ENCODE data around the gene NPAS3.

The NPAS3 gene

DNA sequence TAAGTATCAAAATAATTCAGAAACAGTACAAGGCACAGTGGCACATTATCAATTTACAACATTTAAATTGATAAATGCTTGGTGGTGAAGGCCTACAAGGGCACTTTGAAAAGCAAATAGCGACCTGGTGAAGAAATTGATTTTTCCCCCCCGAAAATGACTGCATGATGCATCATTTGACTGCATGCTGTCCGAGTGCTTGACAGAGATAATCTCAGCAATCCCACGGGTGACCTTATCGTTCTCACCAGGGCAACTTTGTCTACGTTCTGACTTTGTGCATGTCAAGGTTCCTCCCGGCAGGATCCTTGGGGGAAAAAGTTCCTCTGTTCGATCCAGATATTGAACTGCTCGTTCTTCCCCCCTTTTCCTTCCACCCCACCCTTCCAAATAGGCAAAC lies 627.4 kb downstream of the NPAS3 start:
- DNase-seq = no peak

DNA sequence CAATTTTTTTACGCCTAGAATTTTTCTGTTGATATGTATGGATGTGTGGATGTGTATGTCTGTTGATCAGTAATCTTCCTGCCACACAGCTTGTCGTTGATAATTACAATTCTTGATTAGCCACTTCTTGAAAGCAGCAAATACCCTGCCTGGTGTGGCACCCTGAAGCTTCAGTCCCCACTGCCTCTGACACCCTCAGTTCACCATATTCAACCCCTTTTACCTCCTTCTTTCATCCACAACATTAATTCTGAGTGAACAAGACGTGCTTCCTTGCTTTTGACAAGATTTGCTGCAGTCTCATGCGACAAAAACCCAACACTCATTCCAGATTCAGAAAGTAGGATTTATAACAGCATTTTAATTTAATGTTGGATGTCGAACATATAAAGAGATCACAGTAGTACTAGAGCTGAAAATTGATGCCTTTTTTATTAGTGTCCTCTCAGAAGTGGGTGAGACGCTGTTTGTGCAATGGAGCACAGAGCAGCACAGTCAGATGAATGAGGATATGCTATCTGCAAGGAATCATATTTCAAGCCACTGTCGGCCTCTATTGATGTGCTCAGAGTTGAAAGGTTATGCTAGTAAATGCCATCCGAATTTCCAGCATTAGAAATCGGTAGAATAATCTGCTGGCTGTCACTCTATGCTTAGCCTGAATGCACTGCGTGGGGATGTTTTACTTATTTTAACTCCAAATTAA lies 628.5 kb downstream of the NPAS3 start:
- DNase-seq = no peak

DNA sequence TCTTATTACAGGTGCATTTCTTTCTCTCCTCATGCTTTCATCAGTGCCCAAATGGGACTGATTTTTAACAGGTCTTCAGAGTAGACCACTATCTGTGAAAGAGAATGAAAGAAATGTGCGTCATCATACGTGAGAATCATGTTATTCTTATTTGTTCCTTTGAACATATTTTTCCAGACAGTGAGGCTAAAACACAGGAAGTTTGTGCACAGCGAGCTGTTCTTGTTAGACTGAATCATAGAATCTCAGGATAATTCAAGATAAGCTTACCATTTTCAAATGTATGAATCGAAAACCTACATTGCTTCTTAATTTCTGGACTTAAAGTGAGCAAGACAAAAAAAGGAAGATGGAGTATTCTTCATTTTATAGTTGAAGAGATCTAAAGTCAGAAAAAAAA lies 629.1 kb downstream of the NPAS3 start:
- DNase-seq = no peak

DNA sequence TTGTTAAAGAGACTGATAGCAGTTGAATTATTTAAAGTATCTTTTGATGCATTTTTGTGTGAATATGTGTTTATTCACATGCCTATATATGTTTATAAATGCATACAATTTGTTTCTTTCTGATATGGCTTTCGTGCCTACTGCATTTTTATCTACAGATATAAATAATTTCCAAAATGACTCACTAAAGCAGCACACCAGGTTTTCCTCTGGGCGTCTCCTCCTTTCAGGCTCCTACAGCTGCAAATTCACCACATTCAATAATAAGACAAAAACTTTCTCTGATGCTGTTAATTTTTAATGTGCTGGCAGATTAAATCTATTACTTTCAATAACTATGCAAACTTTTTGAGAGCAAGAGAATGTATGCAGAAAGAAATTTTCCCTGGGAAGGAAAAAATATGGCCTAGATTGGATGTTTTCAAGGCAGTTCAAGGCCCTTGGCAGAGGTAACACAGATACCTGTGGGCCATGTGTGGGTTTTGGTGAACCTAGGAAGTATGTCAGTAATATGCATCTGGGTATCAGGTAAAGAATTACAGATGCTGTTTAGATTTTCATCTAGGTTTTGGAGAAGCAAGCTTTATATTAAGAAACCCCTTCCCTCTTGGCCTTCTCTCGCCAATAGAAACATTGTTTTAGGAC lies 630.4 kb downstream of the NPAS3 start:
- DNase-seq = no peak

DNA sequence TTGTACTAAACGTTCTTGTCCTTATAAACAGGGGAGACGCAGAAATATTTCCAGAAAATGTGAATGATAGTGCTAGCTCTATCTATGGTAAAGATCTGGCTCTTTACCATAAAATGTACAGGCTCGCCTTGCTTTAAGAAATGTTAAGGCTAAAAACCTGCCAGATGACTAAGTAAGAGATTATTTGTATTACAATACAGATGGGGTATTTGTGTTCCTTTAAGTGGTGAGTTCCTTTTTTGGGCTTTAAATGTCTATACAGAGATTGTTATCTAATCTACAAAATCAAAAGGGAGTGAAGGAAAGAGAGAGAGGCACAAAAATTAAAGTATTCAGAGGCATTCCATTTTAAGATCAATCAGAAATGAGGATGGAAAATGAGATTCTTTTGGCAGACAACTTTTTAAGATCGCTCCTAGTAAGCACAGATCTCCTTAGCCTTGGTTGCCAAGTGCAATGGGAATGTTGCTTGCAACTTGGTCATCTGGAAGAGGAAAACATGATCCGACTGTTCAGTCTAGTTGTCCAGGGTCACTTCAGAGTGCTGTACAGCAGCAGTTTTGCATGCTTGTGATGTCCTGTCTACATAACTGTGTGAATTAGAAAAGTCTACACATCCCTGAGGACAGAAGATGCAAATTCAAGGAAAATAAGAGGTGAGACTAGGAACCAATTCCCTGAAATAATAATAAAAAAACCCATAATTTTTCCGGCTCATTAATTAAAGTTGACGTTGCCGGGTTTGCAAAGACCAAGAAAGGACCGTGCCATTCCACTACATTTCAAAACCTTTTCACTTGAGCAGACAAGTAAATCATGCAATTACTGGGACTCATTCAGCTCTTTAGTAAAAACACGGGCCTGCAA lies 631.4 kb downstream of the NPAS3 start:
- DNase-seq = no peak

DNA sequence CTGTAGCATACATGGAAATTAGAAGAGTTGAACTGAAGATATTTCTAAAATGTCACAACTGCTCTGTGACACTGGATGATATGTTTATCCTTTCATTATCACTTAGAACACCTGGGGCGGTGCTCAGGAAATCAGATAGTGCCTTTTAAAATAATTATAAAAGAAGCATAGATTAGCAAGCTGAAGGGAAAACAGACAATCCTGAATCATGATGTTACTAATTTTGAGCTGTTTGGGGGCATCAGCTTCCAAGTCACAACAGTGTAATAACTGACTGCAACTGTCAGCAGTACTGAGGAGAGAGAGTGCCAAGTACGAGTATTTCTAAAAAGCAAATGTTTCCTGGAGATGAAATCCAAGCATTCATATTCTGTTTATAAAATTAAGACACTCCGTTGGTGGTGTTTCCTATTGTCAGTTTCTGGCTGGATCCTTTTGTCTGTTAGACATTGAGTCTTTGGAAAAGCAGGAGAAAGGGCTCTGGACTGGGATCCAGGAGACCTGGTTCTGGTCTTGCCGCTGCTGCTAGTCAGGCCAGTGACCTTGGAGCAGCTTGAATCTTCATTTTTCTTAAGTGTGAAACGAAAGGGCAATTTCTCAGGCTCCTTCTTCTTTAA lies 632.1 kb downstream of the NPAS3 start:
- DNase-seq = no peak

DNA sequence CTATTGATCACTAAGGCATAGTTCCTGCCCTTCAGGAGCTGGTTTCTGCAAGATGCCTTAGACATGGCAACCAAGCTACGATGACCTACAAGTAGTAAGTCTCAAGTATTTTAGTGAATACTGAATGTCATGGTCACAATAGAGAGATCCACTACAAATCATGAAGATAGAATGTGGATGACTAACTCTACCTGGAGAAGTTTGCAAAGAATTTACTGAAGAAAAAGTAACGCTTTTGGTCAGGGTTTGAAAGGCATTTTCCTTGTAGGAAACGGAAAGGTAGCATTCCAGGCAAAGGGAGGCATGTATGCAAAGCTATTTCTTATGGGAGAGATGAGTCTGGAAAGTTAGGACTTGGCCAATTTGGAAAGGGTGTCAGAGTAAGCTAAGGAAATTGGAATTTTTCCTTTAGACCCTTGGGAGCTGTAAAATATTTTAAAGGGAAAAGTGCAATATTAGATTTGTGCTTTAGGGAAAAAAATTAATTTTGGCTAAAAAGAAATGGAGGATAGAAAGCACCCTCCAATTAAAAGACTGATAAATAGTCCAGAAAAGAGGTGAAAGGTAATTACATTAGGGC lies 634.7 kb downstream of the NPAS3 start:
- no peak for DNase-seq

DNA sequence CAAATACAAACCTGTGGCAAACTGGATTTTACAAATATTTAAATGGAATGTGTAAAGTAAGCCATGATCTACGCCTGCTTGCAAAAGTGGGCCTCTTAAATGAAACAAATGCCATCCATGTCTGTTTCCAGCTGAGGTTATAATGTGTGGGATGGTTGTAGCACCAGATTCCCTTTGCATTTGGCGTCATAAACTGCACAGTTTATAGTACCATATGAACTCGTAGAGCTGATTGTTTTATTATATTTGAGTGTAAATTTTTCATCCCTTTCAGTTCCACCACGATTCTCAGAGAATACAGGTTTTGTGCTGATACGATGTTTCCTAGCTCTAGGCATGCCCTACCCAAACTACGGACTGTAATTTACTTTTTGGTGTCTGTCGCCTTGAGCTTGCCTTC lies 637.3 kb downstream of the NPAS3 start:
- DNase-seq = no peak

DNA sequence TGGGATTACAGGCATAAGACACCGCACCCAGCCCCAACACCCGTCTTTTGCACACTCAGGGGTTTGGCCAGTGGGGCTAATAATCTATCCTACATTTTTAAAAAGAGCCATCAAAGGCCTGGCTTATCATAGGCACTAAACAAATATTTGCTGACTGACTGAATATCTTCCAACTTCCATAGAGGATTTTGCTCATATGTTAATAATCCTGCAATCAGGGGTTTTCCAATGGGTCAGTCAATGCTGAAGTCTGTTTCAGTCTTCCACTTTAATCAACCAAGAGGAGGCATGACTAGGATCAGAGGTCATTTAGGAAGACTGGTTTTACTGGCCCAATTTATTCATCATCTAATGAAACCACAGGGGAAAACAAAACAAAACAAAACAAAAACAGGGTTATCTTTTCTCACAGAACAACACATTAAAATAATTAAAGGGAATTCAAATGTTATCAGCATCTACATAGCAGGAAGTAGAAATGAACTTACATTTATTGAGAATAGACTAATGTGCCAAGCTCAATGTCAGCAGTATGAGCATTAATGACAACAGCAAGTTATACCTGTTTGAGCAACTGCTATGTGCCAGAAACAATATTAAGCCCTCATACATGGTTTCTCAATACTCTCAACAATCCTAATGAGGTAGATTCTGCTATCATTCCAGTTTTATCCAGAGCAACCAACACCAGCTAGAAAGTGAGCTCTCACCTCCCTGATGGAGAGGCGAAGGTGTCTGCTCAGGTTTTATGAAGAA lies 640.0 kb downstream of the NPAS3 start:
- no peak for DNase-seq

DNA sequence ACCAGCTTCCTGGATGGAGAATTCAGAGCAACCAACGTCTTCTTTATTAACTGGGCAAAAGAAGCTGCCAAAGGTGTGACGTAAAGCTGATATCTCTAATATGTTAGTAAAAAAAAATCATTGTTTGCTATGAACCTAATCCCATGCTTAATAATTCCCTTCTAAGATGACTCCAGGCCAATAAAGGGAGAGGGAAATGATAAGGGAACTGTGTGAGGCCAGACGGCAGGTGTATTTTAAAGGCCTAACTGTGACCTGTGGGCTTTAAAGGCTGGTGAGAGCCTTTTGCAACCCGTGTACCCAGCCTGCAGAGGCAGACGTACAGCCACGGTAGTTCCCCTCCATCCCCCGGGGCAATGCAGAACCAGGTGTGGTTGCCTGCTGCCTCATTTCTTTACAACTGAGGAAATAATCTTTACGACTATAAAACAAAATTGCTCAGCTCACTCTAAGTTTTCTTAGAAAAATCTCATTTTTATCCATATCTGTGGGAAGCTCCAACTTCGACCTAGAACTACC lies 641.6 kb downstream of the NPAS3 start:
- no peak for DNase-seq

DNA sequence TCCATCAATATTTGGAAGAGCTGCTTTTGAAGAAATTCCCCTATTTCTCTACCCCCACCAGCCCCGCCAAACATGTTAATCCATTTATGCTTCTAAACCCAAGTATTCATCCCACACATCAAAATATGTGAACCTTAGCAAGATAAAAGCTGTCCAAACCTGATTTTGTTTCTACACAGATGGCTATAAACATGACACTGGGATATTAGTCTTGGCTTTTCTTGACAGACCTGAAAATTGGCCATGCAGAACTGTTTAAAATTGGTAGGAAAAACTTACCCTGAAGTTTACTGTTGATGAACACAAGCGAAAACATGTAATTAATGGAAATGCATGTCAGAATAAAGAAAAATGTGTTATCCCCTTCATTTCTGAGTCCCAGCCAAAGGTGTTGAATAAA lies 642.2 kb downstream of the NPAS3 start:
- DNase-seq = no peak

DNA sequence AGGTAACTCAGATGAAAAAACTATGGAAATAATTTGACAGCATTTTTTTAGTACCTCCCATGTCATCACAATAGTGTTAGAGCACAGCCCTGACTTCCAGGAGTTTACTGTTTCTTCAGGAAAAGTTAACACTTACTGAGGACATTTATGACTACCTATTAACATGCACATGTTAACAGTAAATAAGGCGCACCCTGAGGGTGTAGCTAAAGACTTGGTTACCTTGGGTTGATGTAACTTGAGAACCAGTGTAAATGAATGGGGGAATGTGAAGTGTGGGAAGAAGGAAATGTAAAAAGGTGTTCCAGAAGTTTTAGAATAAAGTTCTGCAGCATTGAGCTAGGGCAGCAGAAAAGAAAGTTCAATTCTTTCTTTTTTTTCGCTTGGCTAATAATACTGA lies 646.0 kb downstream of the NPAS3 start:
- no peak for DNase-seq

DNA sequence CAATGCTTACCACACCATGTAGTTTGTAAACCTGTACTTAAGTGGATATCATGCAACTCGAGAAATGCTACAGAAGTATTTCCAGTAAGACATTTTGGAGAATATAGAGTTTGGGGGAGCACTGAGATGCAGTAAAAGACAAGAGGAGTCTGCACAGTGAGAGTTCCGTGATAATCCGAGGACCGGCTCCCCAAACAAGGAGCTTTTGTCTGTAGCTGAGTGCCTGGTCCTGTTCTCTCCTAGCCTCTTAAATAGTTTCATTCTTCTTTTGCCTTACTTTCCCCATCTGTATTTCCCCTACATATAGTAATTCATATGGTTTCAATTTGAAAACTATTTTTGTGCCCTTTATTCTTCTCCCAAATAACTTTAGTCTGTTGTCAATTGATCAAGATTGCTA lies 648.1 kb downstream of the NPAS3 start:
- no peak for DNase-seq

DNA sequence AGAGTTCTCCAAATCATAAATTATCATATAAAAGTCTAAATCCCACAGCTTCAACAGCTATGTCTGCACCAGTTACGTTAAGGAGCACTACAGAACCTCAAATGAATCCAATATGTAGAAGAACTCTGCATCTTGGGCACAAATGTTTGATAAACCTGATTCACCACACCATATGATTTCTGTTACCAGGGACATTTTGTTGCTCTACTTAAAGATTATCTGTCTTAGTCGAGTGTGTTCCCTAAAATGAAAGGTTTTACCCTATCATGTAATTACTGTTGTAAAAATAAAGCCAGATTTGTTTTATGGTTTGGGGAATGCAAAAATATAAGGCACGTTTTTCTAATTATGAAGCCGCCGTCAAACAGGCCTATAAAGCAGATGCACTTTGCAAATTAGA lies 649.1 kb downstream of the NPAS3 start:
- no peak for DNase-seq

DNA sequence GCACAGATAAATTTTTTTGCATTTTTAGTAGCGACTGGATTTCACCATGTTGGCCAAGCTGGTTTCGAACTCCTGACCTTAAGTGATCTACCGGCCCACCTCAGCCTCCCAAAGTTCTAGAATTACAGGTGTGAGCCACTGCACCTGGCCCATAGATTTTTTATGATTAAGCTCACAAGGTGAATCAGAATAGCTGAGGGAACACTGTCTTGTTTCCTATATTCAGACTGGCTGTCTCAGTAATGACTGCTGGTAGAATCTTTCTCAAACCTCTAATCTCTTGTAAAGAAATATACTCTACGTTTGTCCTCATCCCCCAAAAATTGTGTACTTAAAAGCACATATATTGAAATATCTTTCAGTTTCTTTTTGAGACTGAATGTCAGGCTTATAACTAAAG lies 650.1 kb downstream of the NPAS3 start:
- no peak for DNase-seq

DNA sequence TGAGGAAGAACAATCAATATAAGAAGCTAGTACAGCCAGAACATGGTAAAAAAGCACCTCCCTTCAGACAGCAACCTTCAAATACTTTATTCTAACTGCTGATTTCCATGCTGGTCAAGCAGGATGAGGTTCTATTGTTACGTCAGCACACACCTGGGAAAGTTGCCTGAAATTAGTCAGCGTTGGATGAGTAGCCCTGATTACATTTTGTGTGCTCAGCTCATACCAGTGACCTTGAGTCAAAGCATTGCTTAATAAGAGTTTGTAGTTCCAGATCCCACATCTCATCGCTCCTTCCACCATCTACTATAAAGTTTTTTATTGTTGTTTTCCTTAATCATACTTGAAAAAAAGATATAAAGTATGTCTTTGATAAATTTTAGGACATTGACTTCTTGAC lies 650.7 kb downstream of the NPAS3 start:
- no peak for DNase-seq

DNA sequence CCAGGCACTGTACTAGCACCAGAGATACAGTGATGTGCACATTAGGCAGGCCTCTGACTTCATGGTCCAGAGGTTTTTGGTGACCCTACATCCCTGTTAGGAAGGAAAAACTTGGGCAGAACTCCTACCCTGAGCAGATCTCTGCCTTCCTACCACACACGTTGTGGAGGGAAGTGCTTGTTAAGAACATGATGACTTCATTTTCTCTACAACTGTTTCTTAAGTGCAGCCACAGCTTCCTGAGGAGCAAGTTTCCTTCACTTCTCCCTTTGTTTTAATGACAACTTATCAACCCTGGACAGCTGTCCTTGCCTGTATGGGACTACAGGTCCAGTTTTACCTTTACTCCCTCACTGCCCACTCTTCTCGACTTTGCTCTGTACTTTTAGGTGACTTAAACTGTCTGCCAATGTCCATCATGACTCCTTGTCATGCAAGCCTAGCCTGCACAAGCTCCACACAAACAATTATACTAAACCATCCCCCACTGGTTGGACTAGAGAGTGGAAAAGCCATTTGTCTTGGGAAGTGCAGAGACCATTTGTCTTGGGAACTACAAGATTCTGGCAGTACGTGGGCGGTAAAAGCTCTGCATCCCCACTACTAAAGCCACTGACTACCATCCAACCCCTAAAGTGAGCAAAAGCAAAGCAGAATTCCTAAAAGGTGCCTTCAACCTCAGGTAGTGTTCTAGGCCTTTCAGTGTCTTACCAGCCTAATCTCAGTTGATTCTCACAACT lies 652.4 kb downstream of the NPAS3 start:
- DNase-seq = no peak

DNA sequence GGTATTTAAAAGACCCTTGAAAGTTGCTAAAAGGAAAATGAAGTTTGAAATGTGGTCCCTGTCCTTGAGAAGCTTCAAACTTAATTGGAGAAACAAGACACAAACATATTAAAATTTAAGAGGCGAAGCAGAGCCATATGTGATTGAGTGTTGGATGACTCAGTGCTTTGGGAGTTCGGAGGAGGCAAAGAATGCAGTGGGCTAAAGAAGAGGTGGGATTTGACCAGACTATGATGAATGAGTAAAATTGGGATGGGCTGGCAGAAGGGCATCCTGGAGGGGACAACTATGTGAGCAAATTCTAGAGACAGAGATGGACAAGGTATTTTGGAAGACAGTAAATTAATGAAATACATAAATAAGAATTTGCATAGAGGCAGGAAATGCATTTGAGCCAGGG lies 653.6 kb downstream of the NPAS3 start:
- no peak for DNase-seq

DNA sequence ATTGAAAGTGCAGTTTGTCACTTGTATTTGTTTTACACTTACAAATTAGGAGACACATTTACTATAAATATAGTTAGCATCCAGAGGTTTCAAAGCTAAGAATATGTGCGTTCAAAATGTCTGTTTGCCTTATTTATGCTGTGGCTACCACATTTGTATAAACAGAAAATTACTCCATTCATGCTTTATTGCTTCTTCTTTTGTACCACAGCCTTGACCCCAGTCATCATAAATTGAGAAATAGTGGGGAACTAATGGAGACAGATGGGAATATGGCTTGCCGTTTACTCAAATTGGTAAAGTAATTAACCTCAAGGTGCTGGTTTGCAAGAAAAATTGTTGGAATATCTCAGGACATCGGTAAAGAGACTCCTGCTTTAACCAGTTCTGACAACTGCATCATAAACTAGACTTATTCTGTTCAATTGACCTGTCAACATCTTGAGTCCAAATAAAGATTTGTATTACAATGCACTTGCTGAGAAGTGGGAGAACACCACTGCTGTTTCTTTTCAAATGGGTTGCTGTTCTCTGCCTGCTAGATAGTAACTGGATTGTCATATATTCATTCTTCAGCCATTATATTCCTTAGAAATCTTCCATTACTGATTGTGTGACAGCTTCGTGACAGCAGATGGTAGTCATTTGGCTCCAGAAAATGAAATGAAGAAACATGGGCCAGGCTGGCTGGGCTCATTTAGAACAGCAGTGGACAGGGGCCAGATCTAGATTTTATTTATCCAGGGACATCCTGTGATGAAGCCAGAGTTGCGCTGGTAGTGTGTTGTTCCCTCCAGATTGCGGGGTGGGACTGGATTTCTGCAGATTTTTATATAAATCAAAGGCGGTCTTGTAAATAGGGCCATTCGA lies 657.8 kb downstream of the NPAS3 start:
- DNase-seq = no peak

DNA sequence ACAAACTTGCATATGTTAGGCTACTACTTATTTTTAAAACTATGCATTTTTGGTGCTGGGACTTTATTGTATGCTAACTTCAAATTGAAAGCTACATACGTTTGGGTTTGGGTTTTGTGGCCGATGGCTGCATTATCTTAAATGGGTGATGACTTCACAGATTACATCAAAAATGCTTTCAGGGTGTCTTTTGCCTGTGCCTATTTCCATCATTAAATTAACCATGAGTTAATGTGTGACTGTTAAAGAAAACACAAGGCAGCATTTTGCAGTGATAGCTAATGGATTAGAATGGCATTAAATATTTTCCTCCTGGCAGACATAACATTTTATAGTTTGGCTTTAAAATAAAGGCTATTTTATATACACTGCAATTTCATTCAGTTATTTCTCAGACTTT lies 659.9 kb downstream of the NPAS3 start:
- DNase-seq = no peak
